Activated naive CD8-positive, alpha-beta T cell treated with anti-CD3 and anti-CD28 coated beads, Interleukin-2, amount 50 U/mL, for 24 hours (primary cell): ENCODE data around the gene SLC9A9.

Experiments
- ATAC-seq: fragments of 150-1000 bp; cut with Tn5 transposase; one replicate; pipeline ENCODE4 v1.10.0; 2021
- DNase-seq: peaks from one replicate; pipeline ENCODE4 v3.0.0; 2021
- H3K27ac Mint-ChIP-seq: one replicate; pipeline ENCODE4 v1.8.0; 2021; ENCODE audit warnings: mild to moderate bottlenecking, mixed read lengths
- H3K27me3 Mint-ChIP-seq: one replicate; pipeline ENCODE4 v1.8.0; 2021; ENCODE audit warnings: mixed read lengths
- H3K36me3 Mint-ChIP-seq: one replicate; pipeline ENCODE4 v1.8.0; 2021; ENCODE audit warnings: low read depth, mixed read lengths
- H3K4me1 Mint-ChIP-seq: one replicate; pipeline ENCODE4 v1.8.0; 2021; ENCODE audit warnings: mixed read lengths
- H3K4me3 Mint-ChIP-seq: one replicate; pipeline ENCODE4 v1.8.0; 2021; ENCODE audit warnings: mild to moderate bottlenecking, moderate library complexity, mixed read lengths
- H3K9me3 Mint-ChIP-seq: one replicate; pipeline ENCODE4 v1.8.0; 2021; ENCODE audit warnings: mixed read lengths

The SLC9A9 gene

DNA sequence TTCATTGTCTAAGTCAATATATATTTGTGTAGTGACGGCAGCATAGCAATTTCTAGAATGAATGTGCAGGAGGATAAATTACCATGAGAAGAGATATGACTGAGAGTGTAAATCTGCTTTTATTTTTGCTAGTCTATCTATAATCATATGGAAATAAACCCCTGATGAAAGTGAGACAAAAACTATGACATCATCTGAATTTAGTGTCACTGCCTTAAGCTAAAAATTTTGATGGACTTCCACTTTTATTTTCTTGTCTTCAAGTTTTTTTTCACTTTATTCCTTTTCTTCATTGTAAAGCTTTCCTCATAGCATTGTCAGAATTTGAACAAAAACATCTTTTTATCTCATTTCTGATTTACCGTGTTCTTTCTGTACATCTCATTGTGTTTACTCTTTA is 486.7 kb downstream of the SLC9A9 start:
- H3K4me1 Mint-ChIP-seq = peaks cover 33% of the 10 kb centered on the region
- ATAC-seq = no peak
- H3K27ac Mint-ChIP-seq = no peak overlapping the region
- no peak for DNase-seq
- no peaks in the 10 kb centered on the region for H3K27me3 Mint-ChIP-seq
- H3K9me3 Mint-ChIP-seq = no peaks in the 10 kb centered on the region
- H3K4me3 Mint-ChIP-seq = no peak overlapping the region
- H3K36me3 Mint-ChIP-seq = peaks cover 3% of the 10 kb centered on the region

DNA sequence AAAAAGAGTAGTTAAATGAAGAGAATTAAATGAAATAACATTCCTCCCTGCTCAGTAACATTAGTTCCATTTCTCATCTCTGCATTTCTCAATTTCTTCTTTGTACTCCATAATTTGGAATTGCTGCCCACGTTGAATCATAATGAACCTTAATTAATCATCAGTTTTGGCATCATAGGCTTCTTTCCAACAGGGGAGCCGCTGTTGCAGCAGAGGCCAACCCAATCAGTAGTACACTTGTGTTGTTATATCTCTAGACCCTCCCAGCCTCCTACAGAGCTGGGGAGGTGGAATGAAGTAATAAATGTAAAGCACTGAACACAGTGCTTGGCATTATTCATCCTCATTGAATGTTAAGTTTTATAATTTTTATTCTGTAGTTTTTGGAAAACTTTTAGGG is 488.0 kb downstream of the SLC9A9 start:
- H3K4me3 Mint-ChIP-seq = no peak overlapping the region
- H3K4me1 Mint-ChIP-seq = peaks cover 33% of the 10 kb centered on the region
- H3K36me3 Mint-ChIP-seq = peaks cover 3% of the 10 kb centered on the region
- DNase-seq (no peak), ATAC-seq (no peak)
- H3K9me3 Mint-ChIP-seq = no peaks in the 10 kb centered on the region
- H3K27ac Mint-ChIP-seq = no peak overlapping the region
- no peaks in the 10 kb centered on the region for H3K27me3 Mint-ChIP-seq

DNA sequence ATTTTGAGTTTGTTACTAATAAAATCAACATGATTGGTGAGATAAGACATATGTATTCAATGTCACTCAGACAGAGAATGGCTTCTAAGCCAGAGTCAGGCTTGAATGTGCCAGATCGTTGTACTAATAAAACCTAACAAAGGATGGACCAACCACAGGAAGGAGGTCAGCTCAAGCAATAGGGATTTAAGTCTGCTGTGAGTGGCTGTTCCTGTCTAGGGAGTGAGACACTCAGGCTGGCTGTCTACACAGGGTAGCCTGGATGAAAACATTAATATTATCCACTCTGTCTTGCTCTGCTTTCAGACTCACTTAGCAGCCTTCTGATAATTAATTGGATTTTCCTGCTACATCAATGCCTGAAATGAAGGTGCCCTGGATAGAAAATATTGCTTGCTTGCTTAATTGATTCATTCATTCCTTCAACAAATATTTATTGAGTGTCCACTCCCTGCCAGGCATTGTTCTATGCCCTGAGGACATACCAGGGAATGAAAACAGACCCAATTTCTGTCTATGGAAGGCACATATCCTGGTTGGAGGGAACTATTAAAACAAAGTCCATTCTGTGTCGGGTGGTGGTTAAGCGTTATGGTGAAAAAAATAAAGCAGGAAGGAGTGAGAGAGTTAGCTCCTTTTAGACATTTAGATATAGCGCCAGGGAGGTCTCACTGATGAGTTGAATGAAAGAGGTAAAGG is 489.3 kb downstream of the SLC9A9 start:
- H3K27ac Mint-ChIP-seq = no peak overlapping the region
- peaks cover 3% of the 10 kb centered on the region for H3K36me3 Mint-ChIP-seq

DNA sequence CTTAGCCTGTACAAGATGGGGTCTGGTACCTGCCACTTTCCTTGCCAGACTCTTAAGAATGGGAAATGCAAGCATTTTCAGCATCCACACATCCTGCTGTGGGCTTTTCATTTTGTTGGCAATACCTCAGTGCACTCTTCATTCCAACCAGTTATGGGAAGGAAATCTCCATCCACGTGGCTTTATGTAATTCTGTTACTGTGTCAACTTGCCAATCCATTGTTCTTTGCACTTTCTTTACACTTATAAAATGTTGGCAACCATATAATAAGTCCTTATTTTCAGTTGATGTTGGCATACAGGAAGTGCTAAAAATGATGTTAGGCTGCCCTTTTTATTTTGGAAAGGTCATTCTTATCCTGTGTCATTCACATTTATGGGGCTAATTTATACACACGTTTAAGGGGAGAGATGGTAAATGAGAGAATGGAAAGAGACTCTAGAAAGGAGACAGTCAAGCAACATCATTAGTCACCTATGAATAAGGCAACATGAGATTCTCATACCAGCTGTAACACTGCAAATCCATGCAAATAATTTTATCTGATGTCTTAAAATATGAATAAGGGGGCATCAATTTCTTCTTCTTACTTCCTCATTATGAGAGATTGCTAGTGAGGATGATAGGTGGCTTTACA is 490.0 kb downstream of the SLC9A9 start:
- Mint-ChIP-seq H3K27ac (no peak overlapping the region), H3K4me3 (no peak overlapping the region), H3K4me1 (peaks cover 26% of the 10 kb centered on the region), H3K9me3 (no peaks in the 10 kb centered on the region), H3K36me3 (peaks cover 3% of the 10 kb centered on the region), H3K27me3 (no peaks in the 10 kb centered on the region)
- ATAC-seq (peak; percentile 66), DNase-seq (no peak)

More for the DNA sequence above, 489.3 kb downstream of the SLC9A9 start:
- Mint-ChIP-seq H3K27me3 (no peaks in the 10 kb centered on the region), H3K4me3 (no peak overlapping the region), H3K9me3 (no peaks in the 10 kb centered on the region), H3K4me1 (peaks cover 32% of the 10 kb centered on the region)
- DNase-seq (no peak), ATAC-seq (no peak)

DNA sequence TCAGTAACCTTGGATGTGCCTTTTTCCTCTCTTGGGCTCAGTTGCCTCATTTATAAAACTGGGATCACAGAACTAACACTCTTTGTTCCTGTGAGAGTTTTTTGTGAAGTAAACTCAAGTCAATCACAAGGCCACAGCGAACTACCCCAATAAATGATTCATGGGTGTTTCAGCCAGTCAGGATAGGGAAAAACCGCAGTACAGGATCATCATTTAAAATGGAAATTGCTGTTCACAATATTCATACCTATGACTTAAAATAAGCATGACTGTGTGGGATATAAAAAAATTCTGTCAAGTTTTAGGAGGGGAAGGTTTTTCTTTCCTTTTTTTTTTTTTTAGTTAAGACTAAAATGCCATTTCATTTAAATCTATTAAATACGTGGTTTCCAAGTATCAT is 490.6 kb downstream of the SLC9A9 start:
- Mint-ChIP-seq H3K27ac (no peak overlapping the region), H3K36me3 (peaks cover 3% of the 10 kb centered on the region), H3K4me1 (peaks cover 24% of the 10 kb centered on the region), H3K27me3 (no peaks in the 10 kb centered on the region), H3K4me3 (no peak overlapping the region), H3K9me3 (no peaks in the 10 kb centered on the region)
- ATAC-seq = no peak
- no peak for DNase-seq

DNA sequence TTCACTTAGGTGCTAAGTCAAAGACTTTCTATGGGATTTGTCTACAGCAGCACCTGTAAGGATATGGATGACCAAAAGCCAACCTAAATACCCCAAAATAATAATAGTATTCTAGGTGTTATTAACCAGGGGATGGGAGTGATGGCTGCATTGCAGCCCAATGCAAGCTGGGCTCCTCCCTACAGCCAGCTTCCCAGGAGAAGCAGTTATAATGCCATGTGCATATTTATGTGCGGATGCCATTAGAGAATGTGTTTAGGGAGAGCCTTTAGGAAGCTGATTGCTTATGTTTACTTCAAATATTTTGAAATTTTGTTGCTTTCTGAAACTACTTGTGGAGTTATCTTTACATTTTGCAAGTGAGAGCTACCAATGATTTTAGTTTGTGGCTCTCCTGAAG is 491.4 kb downstream of the SLC9A9 start:
- Mint-ChIP-seq H3K27me3 (no peaks in the 10 kb centered on the region), H3K4me3 (no peak overlapping the region), H3K9me3 (no peaks in the 10 kb centered on the region), H3K4me1 (peaks cover 19% of the 10 kb centered on the region), H3K36me3 (no peaks in the 10 kb centered on the region), H3K27ac (no peak overlapping the region)
- no peak for DNase-seq
- no peak for ATAC-seq

DNA sequence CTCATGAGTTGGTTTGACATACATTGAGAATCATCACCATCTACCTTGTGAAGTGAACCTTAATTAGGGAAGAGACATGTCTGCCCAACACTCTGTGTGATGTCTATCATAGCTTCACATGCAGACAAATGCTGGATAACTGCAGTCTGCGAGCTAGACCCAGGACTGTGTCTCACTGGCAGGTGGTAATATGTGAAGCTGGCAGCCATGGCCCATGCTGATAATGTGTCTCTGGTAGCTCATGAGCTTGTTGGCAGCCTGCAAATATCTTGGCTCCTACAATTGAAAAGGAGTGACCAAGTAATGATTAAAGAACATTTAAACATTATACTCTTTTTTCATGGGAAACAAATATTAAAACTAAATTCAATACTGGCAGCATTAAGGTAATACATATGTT is 493.9 kb downstream of the SLC9A9 start:
- Mint-ChIP-seq H3K36me3 (no peaks in the 10 kb centered on the region), H3K27me3 (no peaks in the 10 kb centered on the region), H3K9me3 (no peaks in the 10 kb centered on the region), H3K4me3 (no peak overlapping the region), H3K4me1 (peaks cover 24% of the 10 kb centered on the region), H3K27ac (no peak overlapping the region)
- ATAC-seq (no peak), DNase-seq (no peak)

DNA sequence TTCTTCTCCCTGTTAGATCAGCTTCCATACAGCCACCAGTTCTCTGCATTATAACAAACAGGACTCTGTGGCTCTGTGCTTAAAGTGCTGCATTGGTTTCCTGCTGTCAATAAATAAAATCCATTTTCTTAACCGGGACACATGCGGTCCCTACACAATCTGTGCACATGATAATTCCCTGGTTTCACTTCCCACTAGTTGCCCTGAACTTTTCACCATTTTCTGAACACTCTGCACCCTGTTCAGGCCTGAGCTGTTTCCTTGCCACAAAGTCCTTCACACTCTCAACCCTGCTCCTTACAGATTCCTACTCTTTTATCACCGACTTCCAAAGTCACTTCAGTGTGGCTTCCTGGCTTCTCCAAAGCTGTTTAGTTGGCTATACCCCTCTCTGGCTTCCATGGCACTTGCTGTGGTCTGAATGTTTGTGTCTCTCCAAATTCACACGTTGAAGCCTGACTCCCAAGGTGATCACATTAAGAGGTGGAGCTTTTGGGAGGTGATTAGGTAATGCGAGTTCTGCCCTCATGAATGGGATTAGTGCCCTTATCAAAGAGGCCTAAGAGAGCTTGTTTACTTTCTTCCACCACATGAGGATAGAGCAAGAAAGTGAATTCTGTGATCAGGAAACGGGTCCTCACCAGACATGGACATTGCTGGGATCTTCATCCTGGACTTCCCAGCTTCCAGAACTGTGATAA is 495.3 kb downstream of the SLC9A9 start:
- H3K27ac Mint-ChIP-seq = no peak overlapping the region
- H3K36me3 Mint-ChIP-seq = no peaks in the 10 kb centered on the region
- no peaks in the 10 kb centered on the region for H3K9me3 Mint-ChIP-seq
- peaks cover 31% of the 10 kb centered on the region for H3K4me1 Mint-ChIP-seq
- no peak for ATAC-seq
- no peak for DNase-seq
- no peaks in the 10 kb centered on the region for H3K27me3 Mint-ChIP-seq
- H3K4me3 Mint-ChIP-seq = no peak overlapping the region

DNA sequence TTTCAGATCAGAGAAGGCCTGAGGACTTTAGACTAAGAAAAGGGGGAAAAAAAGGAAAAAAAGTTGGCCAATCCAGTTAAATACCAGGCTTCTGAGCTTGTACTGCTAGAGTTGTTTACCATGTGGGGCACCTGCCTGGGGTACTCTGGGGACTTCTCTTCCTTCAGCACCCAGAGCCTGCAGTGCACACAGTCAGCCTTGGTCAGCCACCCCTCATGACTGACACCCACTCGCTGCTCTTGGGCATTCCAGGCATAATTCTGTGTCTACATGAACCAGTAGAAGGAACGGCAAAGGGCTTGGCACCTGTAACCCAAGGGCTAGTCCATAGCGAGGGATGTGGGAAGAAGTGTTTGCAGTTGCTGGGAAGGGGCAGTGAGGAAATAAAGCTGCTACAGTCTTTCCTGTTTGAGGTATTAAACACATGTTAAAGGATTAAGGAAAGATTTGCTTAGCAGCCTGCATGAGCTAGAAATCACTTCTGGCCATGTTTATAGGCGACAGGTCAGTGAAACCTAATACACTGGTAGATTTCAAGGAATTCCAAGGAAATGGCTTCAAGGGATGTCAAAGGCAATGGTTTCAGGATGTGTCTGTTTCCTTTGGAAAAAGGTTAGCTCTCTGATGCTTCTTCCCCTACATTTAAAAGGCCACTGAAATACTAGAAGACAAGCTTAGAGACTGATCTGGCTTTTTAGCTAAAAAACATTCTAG is 496.2 kb downstream of the SLC9A9 start:
- Mint-ChIP-seq H3K27me3 (no peaks in the 10 kb centered on the region), H3K9me3 (no peaks in the 10 kb centered on the region), H3K4me3 (no peak overlapping the region), H3K36me3 (no peaks in the 10 kb centered on the region), H3K4me1 (peaks cover 33% of the 10 kb centered on the region), H3K27ac (no peak overlapping the region)
- no peak for ATAC-seq
- no peak for DNase-seq

DNA sequence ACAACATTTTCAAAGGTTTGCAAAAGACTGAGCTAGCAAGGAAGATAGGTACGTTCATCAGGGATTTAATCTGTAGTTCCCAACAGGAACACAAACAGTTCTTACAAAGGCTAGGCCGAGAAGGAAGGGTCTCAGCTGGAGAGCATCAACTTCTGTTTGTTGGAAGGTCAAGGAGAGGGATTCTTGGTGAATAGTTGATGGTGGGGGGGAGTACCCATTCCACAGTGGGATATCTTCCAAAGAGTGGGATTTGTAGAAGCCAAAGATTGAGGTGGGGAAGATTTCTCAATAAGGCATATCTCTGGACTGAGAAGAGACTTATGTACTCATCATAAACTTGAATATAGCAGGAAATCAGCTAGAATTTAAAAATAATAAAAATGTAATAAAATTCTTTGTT is 496.9 kb downstream of the SLC9A9 start:
- H3K9me3 Mint-ChIP-seq = no peaks in the 10 kb centered on the region
- DNase-seq = no peak

DNA sequence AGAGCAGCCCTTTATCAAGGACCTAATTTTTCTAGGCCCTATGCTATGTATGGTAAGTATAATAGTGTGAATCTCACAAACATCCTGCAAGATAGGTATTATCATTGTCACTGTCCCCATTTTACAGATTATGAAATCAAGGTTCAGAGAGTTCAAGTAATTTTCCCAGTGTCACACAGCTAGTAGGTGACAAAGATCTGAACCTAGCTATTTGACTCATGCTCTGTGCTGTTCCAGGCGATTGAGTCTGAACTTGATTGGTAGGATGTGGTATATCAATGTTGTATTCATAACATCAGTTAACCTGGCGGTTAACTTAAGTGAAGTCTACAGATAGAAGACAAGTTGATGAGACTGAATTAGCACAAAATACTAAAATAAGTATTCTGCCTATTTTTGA is 498.8 kb downstream of the SLC9A9 start:
- H3K36me3 Mint-ChIP-seq = no peaks in the 10 kb centered on the region
- ATAC-seq (peak; percentile 79), DNase-seq (no peak)
- H3K27ac Mint-ChIP-seq = no peak overlapping the region
- no peak overlapping the region for H3K4me3 Mint-ChIP-seq
- H3K4me1 Mint-ChIP-seq = peaks cover 37% of the 10 kb centered on the region
- H3K27me3 Mint-ChIP-seq = no peaks in the 10 kb centered on the region
- H3K9me3 Mint-ChIP-seq = no peaks in the 10 kb centered on the region

More for the DNA sequence above, 496.9 kb downstream of the SLC9A9 start:
- no peaks in the 10 kb centered on the region for H3K36me3 Mint-ChIP-seq
- H3K27ac Mint-ChIP-seq = no peak overlapping the region
- H3K4me1 Mint-ChIP-seq = peaks cover 33% of the 10 kb centered on the region
- no peak overlapping the region for H3K4me3 Mint-ChIP-seq
- H3K27me3 Mint-ChIP-seq = no peaks in the 10 kb centered on the region
- ATAC-seq = no peak

DNA sequence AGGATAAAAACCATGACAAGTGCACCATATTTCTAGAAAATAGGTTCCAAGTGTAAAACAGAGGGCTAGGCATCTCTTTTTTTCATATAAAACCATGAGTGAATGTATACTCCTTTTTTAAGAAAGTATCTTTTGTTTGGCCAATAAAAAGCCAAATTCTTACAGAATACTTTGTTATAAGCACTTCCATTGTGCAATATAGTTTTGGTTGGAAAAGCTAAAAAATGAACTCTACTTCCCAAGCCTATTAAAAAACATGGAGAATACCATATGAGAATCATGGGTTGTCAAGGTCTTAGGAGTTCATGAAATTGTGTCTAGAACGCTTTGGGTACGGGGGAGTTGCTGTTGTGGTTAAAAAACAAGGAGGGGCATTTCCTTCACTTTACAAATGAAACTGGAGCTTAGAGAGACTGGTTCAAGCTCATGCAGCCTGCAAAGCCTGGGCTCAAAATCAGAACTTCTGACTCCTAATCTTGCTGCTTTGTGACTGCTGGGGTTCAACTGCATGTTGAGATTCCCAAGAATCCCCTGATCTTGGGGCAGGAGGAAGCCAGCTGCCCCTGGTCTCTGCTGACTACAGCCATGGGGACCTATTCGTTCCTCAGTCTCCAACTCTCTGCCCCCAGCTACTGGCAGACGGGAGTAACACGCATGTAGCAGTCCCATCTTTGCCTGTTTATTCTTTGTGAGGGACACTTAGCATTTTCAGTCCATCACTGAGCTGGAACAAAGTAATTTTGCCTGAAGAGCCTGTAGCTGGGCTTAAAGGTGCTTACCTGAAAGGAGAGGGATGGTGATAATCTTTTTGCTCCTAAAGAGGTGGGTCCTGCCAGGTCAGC is 499.6 kb downstream of the SLC9A9 start:
- H3K9me3 Mint-ChIP-seq = no peaks in the 10 kb centered on the region
- no peak for DNase-seq
- no peak for ATAC-seq
- H3K36me3 Mint-ChIP-seq = no peaks in the 10 kb centered on the region
- no peak overlapping the region for H3K4me3 Mint-ChIP-seq
- no peaks in the 10 kb centered on the region for H3K27me3 Mint-ChIP-seq
- no peak overlapping the region for H3K27ac Mint-ChIP-seq
- H3K4me1 Mint-ChIP-seq = peaks cover 39% of the 10 kb centered on the region

DNA sequence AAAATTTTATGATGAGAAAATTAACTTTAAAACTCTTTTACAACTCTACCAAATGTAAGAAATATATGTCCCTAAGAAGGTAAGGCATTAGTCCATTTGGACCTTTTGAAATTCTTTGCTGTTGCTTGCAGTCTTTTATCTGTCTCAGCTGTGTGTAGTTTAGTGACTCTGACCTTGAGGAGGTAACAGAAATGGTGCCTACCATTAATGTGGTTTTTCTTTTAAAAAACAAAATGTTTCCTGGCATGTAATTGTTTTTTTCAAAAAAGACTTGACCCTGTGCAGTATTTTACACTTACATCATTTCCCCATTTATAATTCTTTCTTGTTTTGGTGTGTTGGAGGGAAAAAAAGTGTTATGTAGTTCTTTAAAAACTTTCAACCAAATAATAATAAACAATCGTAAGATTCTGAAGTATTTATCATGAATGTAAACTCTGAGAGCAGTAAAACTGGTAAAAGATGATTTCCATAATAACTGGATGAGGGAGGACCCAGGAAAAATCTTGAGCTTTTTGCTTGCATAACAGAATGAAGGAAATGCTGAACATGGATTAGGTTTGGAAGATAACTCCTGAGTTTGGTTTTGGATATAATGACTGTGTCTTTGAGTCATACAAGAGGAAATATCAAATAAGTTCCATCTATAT is 503.6 kb downstream of the SLC9A9 start:
- ATAC-seq (no peak), DNase-seq (no peak)
- Mint-ChIP-seq H3K4me1 (peaks cover 25% of the 10 kb centered on the region), H3K27ac (no peak overlapping the region), H3K27me3 (no peaks in the 10 kb centered on the region), H3K36me3 (no peaks in the 10 kb centered on the region), H3K4me3 (no peak overlapping the region), H3K9me3 (no peaks in the 10 kb centered on the region)

DNA sequence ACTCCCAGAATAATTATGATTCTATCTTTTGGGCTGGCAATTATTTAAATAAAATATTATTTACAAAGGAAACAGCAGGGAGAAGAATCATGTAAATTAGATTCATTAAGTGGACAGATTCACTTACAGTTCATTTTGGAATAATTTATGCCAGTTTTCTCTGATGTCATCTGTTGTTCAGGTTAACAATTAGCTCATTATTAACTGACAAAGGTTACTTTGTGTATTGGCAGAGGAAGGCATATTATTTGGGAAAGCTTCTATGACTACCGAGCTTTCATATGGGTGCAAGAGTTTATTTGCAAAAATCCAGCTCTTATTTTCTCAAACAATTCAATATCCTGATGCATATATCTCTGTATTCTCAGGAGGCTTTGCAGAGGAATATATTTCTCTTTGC is 504.3 kb downstream of the SLC9A9 start:
- Mint-ChIP-seq H3K27me3 (no peaks in the 10 kb centered on the region), H3K9me3 (no peaks in the 10 kb centered on the region), H3K27ac (no peak overlapping the region), H3K4me1 (peaks cover 19% of the 10 kb centered on the region), H3K36me3 (no peaks in the 10 kb centered on the region), H3K4me3 (no peak overlapping the region)
- DNase-seq = no peak
- ATAC-seq = no peak
